H1 (cell line): ENCODE measurements around the gene RTN4IP1. TPM values are rescaled to one million over a fixed set of nuclear protein-coding genes. Genes with fewer than 3 reads are reported as not detected.

Source experiments
- BRCA1 ChIP-seq: IDR thresholded peaks from 2 replicates; pipeline ENCODE4 v1.6.1; 2012; ENCODE audit warnings: low read depth, low read length, improper control_type of control experiment
- CTBP2 ChIP-seq: IDR thresholded peaks from 2 replicates; pipeline ENCODE4 v1.7.0; 2011; ENCODE audit warnings: borderline replicate concordance, mild to moderate bottlenecking, moderate library complexity, mixed read lengths, low read length; ENCODE audit not compliant: insufficient read depth, insufficient read length
- polyA plus RNA-seq, 7 experiments: library from polyadenylated mRNA; depleted of rRNA in 3 of 7; stranded (reverse) in 5 of 7; unstranded in 2 of 7; fragments of >200 nt in 5 of 7; fragments of 200-250 nt in 2 of 7; gene quantifications; 1 replicate in 5 of 7; 2 replicates in 1 of 7; 4 replicates in 1 of 7; pipeline versions ENCODE4 v1.2.1 to v1.2.3, GENCODE V29; 2011 to 2013; ENCODE audit warnings: missing spikeins in 2 of 7, mixed read lengths in 2 of 7
- total RNA-seq: library from RNA; stranded (reverse); fragmentation: NEBNext Ultra II Directional; extraction: Animal tissue kit (Norgen Biotek cat#: 25700); gene quantifications from 2 replicates; pipeline ENCODE4 v1.2.1, GENCODE V29; 2021

RTN4IP1 gene
- total and polyA plus RNA-seq, 2 of the 8 experiments (the other 6 are each of a cell fraction or from before 2014, with no cell fraction given) = 14.6 to 19.5 TPM

GRCh38 chr6:106617857-106618256 is 11.4 kb downstream of the RTN4IP1 start (continued):
- TF ChIP-seq CTBP2 = no peak
- TF ChIP-seq BRCA1 = no peak
